Measurements from ENCODE around the gene TFDP1. TPM values are rescaled to one million over a fixed set of nuclear protein-coding genes. Genes with fewer than 3 reads are reported as not detected.

Gene TFDP1
- total RNA-seq, 4 donors from 2014 or later = 48.0 to 84.2 (median 53.9) TPM

DNA sequence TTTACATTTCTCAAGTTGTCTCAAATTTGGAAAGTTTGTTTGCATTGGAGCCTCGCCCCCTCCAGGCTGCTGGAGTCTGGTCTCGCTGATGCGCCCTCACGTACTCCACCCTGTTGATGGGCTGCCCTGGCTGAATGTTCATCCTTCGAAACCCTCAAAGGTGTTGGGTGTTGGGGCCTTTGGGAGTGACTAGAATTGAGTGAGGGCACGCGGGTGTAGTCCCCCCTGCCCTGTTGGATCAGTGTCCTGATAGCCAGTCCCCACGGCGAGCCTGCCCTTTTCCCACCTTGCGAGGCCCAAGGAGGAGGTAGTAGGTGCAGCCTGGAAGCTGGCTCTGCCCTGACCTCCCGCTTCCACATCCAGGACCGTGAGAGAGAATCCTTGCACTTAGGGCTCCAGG lies 14.8 kb downstream of the TFDP1 start:
- H3K4me1 ChIP-seq = no peaks in the 10 kb centered on the region
- H3K27ac ChIP-seq = no peak overlapping the region
- intact Hi-C loops (cut with DNase I) = no loop called here
- no peaks in the 10 kb centered on the region for H3K36me3 ChIP-seq
- H3K27me3 ChIP-seq = no peaks in the 10 kb centered on the region
- H3K4me3 ChIP-seq (replicated peaks in 1 of 3) = no peak overlapping the region
- 96 to 99% methylated on average over 12 of the region's 12 CpGs for WGBS, 2 donors
- H3K9me3 ChIP-seq = no peaks in the 10 kb centered on the region
- TF ChIP-seq POLR2A (IDR thresholded peaks at IDR 0.05) = no peak
- TF ChIP-seq, protein P1, sequence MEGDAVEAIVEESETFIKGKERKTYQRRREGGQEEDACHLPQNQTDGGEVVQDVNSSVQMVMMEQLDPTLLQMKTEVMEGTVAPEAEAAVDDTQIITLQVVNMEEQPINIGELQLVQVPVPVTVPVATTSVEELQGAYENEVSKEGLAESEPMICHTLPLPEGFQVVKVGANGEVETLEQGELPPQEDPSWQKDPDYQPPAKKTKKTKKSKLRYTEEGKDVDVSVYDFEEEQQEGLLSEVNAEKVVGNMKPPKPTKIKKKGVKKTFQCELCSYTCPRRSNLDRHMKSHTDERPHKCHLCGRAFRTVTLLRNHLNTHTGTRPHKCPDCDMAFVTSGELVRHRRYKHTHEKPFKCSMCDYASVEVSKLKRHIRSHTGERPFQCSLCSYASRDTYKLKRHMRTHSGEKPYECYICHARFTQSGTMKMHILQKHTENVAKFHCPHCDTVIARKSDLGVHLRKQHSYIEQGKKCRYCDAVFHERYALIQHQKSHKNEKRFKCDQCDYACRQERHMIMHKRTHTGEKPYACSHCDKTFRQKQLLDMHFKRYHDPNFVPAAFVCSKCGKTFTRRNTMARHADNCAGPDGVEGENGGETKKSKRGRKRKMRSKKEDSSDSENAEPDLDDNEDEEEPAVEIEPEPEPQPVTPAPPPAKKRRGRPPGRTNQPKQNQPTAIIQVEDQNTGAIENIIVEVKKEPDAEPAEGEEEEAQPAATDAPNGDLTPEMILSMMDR (IDR thresholded peaks at IDR 0.05) = no peak
- DNase-seq = no peak

DNA sequence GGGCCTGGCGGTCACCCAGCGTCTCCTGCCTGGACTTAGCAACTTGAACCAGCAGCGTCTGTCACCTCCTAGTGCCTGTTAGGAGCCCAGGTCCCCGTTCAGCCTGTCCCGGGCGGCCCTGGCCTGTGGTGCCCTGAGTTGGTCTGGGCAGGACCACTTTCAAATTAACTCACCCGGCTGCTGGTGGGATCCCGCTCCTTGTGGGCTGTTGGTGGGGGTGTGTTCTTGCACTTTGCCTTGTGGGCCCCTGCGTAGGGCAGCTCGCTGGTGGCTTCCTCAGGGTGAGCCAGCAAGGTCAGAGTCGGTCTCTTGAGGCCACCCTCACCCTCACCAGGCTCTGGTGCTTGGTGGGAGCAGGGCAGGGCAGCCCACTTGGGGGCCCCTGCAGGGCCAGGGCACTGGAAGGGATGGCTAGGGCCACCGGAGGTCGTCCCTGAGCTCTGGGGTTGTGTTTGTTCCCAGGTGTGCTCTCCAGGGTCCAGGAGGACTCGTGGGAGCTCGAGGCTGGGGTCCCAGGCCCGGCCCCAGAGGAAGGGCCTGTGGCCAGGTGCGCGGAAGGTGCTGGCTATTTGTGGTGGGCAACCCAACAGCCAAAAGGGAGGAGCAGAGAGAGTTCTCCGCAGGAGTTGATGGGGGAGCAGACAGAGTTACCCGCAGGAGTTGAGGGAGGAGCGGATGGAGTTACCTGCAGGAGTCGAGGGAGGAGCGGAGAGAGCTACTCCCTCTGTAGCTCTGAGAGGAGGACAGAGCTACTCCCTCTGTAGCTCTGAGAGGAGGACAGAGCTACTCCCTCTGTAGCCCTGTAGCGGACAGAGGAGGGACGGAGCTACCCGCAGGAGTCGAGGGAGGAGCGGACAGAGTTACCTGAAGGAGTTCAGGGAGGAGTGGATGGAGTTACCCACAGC lies 16.9 kb downstream of the TFDP1 start:
- Histone ChIP-seq H3K27ac (no peak overlapping the region), H3K36me3 (no peaks in the 10 kb centered on the region), H3K4me3 (replicated peaks in 1 of 3) (no peak overlapping the region), H3K9me3 (no peaks in the 10 kb centered on the region), H3K4me1 (no peaks in the 10 kb centered on the region), H3K27me3 (no peaks in the 10 kb centered on the region)
- TF ChIP-seq, protein P1 (IDR thresholded peaks at IDR 0.05) = no peak
- TF ChIP-seq POLR2A (IDR thresholded peaks at IDR 0.05) = no peak
- DNase-seq = no peak
- 93 to 99% methylated on average over 23 of the region's 28 CpGs for WGBS, 2 donors
- intact Hi-C loops (cut with DNase I) = no loop called here

- H3K36me3 ChIP-seq = no peaks in the 10 kb centered on the region
- H3K27me3 ChIP-seq = no peaks in the 10 kb centered on the region
- H3K4me1 ChIP-seq = no peaks in the 10 kb centered on the region
- 89 to 91% methylated on average over 15 of the region's 15 CpGs for WGBS, 2 donors
- intact Hi-C loops (cut with DNase I) = no loop called here
- H3K27ac ChIP-seq = no peak overlapping the region
- H3K9me3 ChIP-seq = no peaks in the 10 kb centered on the region
- TF ChIP-seq POLR2A (IDR thresholded peaks at IDR 0.05) = no peak
- TF ChIP-seq, protein P1 (IDR thresholded peaks at IDR 0.05) = no peak
- no peak for DNase-seq
- no peak overlapping the region for H3K4me3 ChIP-seq (replicated peaks in 1 of 3)
These were observed 17.9 kb downstream of the TFDP1 start for GRCh38 chr13:113602291-113602988.

DNA sequence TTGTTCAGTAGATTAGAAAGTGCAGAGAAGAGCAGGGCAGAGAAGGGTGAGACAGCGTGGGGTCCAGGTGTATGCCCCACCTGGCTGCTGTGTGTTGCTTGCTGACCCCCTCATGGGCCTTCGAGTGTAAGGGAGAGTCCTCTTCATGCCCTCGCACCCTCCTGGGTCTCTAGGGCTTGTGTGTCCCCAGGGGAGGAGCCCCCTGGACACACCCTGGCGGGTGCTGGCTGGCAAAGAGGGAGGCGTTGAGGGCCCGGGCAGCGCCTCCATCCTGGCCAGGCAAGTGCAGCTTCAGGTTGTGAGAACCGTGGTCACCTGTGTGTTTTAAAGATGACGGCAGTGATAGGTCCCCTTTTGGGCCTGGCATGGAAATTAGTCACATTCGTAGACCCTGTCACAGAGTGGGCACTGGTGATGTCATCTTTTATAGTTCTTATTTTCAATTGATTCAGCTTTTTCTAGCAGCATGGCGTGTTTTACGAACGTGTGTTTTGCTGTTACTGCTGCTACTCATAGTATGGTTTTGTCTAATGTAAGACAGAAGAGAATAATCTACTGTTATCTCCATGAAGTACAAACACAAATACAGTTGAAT lies 18.7 kb downstream of the TFDP1 start:
- no peaks in the 10 kb centered on the region for H3K9me3 ChIP-seq
- no peaks in the 10 kb centered on the region for H3K36me3 ChIP-seq
- H3K4me3 ChIP-seq (replicated peaks in 1 of 3) = no peak overlapping the region
- intact Hi-C loops (cut with DNase I) = no loop called here
- H3K4me1 ChIP-seq = no peaks in the 10 kb centered on the region
- 84 to 87% methylated on average over 13 of the region's 13 CpGs for WGBS, 2 donors
- no peaks in the 10 kb centered on the region for H3K27me3 ChIP-seq
- no peak for TF ChIP-seq POLR2A (IDR thresholded peaks at IDR 0.05)
- TF ChIP-seq, protein P1 (IDR thresholded peaks at IDR 0.05) = no peak
- DNase-seq = no peak
- no peak overlapping the region for H3K27ac ChIP-seq

All from thyroid gland (tissue), 4 donors.